ENCODE results near the gene PTPRN2.
A peak's percentile ranks its signal among the peaks of the same experiment; 100 is the strongest.
"Not testable (repeated sequence)": the region's sequence is repeated elsewhere in the genome, so short reads cannot be mapped to it uniquely, and the experiment has no call there.

The PTPRN2 gene

GRCh38 chr7:158416283-158416933 lies 171.2 kb downstream of the PTPRN2 start:
- no peak for DNase-seq (ENCODE audit: low spot score)

- no peak for DNase-seq (ENCODE audit: low spot score)
Observed at GRCh38 chr7:158415316-158415715, 172.3 kb downstream of the PTPRN2 start.

- peak; percentile 50 for DNase-seq (ENCODE audit: low spot score)
Observed at GRCh38 chr7:158414486-158414961, 173.1 kb downstream of the PTPRN2 start.

GRCh38 chr7:158414002-158414401 lies 173.6 kb downstream of the PTPRN2 start:
- DNase-seq (ENCODE audit: low spot score): no peak

- no peak for DNase-seq (ENCODE audit: low spot score)
Observed at GRCh38 chr7:158411232-158411950, 176.2 kb downstream of the PTPRN2 start.

- no peak for DNase-seq (ENCODE audit: low spot score)
Observed at GRCh38 chr7:158410720-158411119, 176.9 kb downstream of the PTPRN2 start.

GRCh38 chr7:158409816-158410330 lies 177.8 kb downstream of the PTPRN2 start:
- DNase-seq (ENCODE audit: low spot score): no peak

GRCh38 chr7:158409120-158409519 lies 178.5 kb downstream of the PTPRN2 start:
- DNase-seq (ENCODE audit: low spot score): no peak

GRCh38 chr7:158408318-158408920 lies 179.2 kb downstream of the PTPRN2 start:
- no peak for DNase-seq (ENCODE audit: low spot score)

GRCh38 chr7:158407581-158408317 lies 179.9 kb downstream of the PTPRN2 start:
- peak; percentile 37 for DNase-seq (ENCODE audit: low spot score)

GRCh38 chr7:158406801-158407200 lies 180.8 kb downstream of the PTPRN2 start:
- no peak for DNase-seq (ENCODE audit: low spot score)

GRCh38 chr7:158406364-158406763 lies 181.3 kb downstream of the PTPRN2 start:
- no peak for DNase-seq (ENCODE audit: low spot score)

- DNase-seq (ENCODE audit: low spot score): not testable (repeated sequence)
Observed at GRCh38 chr7:158405771-158406170, 181.9 kb downstream of the PTPRN2 start.

- no peak for DNase-seq (ENCODE audit: low spot score)
Observed at GRCh38 chr7:158405324-158405723, 182.3 kb downstream of the PTPRN2 start.

GRCh38 chr7:158404031-158404761 lies 183.4 kb downstream of the PTPRN2 start:
- no peak for DNase-seq (ENCODE audit: low spot score)

GRCh38 chr7:158403013-158403821 lies 184.4 kb downstream of the PTPRN2 start:
- DNase-seq (ENCODE audit: low spot score): no peak

GRCh38 chr7:158402471-158402870 lies 185.2 kb downstream of the PTPRN2 start:
- DNase-seq (ENCODE audit: low spot score): no peak

GRCh38 chr7:158401826-158402225 lies 185.8 kb downstream of the PTPRN2 start:
- no peak for DNase-seq (ENCODE audit: low spot score)

- DNase-seq (ENCODE audit: low spot score): no peak
Observed at GRCh38 chr7:158401295-158401694, 186.3 kb downstream of the PTPRN2 start.

- DNase-seq (ENCODE audit: low spot score): no peak
Observed at GRCh38 chr7:158400601-158401225, 186.9 kb downstream of the PTPRN2 start.
